KMS-11 (cell line): ENCODE results near the gene NSUN2.

ENCODE experiments used
- H2AFZ ChIP-seq: fragments of 200-600 bp; sonication (generic); 2 replicates; pipeline ENCODE4 v1.6.1; 2016; ENCODE audit warnings: antibody characterized with exemption, mixed run types, low read depth
- H3K27ac ChIP-seq: fragments of 200-600 bp; sonication (generic); 2 replicates; pipeline ENCODE4 v1.6.1; 2016; ENCODE audit warnings: mild to moderate bottlenecking, mixed run types
- H3K27me3 ChIP-seq: fragments of 200-600 bp; sonication (generic); 2 replicates; pipeline ENCODE4 v1.6.1; 2017; ENCODE audit warnings: mild to moderate bottlenecking, low read depth, mixed run types, moderate library complexity; ENCODE audit not compliant: insufficient read depth
- H3K36me3 ChIP-seq: fragments of 200-600 bp; sonication (generic); 2 replicates; pipeline ENCODE4 v1.6.1; 2017; ENCODE audit warnings: mild to moderate bottlenecking, mixed run types; ENCODE audit not compliant: insufficient read depth
- H3K4me1 ChIP-seq: fragments of 200-600 bp; sonication (generic); 2 replicates; pipeline ENCODE4 v1.6.1; 2016; ENCODE audit warnings: mild to moderate bottlenecking, low read depth, mixed run types; ENCODE audit not compliant: poor library complexity, severe bottlenecking
- H3K4me2 ChIP-seq: fragments of 200-600 bp; sonication (generic); 2 replicates; pipeline ENCODE4 v1.7.0; 2016; ENCODE audit warnings: mild to moderate bottlenecking, mixed run types
- H3K4me3 ChIP-seq: fragments of 200-600 bp; sonication (generic); IDR thresholded peaks from 2 replicates; pipeline ENCODE4 v1.6.1; 2017; ENCODE audit warnings: low read depth, low read length, mixed read lengths; ENCODE audit not compliant: insufficient read depth
- H3K79me2 ChIP-seq: fragments of 200-600 bp; sonication (generic); 2 replicates; pipeline ENCODE4 v1.6.1; 2016; ENCODE audit warnings: low read depth, mixed run types; ENCODE audit not compliant: insufficient read depth
- H3K9ac ChIP-seq: fragments of 200-600 bp; sonication (generic); 2 replicates; pipeline ENCODE4 v1.6.1; 2016; ENCODE audit warnings: mild to moderate bottlenecking, mixed run types
- H4K20me1 ChIP-seq: fragments of 200-600 bp; sonication (generic); 2 replicates; pipeline ENCODE4 v1.6.1; 2016; ENCODE audit warnings: mild to moderate bottlenecking, mixed run types; ENCODE audit not compliant: insufficient read depth
- CTCF ChIP-seq: fragments of 200-600 bp; sonication (generic); conservative IDR thresholded peaks from 2 replicates; pipeline ENCODE4 v1.6.1; 2017; ENCODE audit warnings: low read depth, mild to moderate bottlenecking, antibody characterized with exemption, low read length, moderate library complexity, mixed read lengths

The NSUN2 gene

DNA sequence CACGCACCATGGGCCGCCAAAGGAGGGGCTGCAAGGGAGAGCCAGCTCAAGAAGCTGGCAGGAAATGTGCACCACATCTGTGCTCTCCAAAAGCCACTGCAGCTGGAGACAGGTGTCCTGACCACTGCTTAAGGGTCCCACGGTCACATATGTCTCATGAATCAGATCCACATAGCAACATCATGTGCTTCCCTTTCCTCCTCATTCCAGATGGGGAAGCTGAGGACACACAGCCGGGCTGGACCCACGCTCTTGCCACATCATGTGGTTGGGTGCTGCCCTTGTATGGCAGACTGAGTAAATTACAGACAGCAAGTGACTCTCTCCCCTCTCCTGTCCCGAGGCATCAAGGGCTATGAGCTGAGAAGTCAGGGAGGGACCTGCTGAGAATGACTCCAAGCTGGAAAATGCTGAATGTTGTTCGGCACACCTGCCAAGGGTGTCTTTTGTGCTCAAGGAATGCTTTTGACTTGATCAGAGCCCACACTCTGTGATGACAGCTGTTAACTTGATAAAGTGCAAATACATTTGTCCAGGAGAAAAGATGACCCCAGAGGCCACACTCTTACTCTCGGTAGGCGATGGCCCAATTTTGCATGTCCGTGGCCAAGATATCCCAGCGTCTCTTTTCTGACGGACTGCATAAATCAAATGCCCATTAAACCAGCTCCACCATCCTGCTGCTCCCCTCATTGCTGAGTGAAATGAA, 58.2 kb downstream of the NSUN2 start:
- no peak for TF ChIP-seq CTCF
- Histone ChIP-seq H3K4me1 (peaks cover 7% of the 10 kb centered on the region), H2AFZ (no peak overlapping the region), H4K20me1 (no peaks in the 10 kb centered on the region), H3K27me3 (no peaks in the 10 kb centered on the region), H3K36me3 (no peaks in the 10 kb centered on the region), H3K27ac (no peak overlapping the region), H3K79me2 (no peaks in the 10 kb centered on the region), H3K4me2 (no peak overlapping the region), H3K9ac (no peak overlapping the region), H3K4me3 (no peak overlapping the region)

DNA sequence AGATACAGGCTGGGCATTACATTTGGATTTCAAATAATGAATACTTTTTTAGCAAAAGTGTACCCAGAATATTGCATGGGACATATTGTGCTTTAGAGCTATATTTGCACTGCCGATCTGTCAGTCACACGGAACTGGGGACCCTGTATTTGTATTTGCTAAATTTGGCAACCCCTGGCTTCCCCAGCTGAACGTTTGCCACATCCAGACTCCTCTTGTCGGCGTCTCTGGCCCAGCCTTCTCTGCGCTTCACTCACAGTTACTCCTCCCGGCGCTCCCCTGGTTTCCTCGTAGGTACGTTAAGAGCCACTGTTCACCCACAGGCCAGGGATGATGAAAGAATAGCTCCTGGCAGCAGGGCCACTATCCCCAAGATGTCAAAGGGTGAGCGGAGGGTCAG, 58.7 kb downstream of the NSUN2 start:
- Histone ChIP-seq H3K9ac (no peak overlapping the region), H3K4me1 (peaks cover 7% of the 10 kb centered on the region), H4K20me1 (no peaks in the 10 kb centered on the region), H2AFZ (no peak overlapping the region), H3K27me3 (no peaks in the 10 kb centered on the region), H3K79me2 (no peaks in the 10 kb centered on the region), H3K4me3 (no peak overlapping the region), H3K27ac (no peak overlapping the region), H3K4me2 (no peak overlapping the region), H3K36me3 (no peaks in the 10 kb centered on the region)
- TF ChIP-seq CTCF, result no peak

DNA sequence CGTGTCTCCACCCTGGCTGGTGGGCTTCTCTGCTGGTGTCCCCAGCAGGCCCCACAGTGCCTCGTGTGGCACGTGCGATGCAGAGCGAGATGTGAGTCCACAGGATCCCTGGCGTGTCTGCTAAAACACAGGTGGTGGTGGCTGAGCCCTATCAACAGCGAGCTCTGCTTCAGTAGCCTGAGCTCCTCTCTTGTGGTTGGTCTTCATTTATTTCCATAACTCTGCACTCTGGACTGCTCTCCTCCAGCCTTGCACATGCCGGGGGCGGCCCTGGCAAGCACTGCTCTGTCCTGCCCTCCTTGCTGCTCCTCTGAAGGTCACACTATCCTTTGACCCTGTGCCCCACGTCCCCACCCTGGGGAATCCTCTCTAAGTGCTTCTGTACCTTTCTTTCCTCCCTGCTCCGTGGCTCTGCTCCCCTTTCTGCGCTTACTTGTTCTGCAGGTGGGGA, 59.2 kb downstream of the NSUN2 start:
- no peak overlapping the region for H3K27ac ChIP-seq
- H2AFZ ChIP-seq, result no peak overlapping the region
- no peak overlapping the region for H3K9ac ChIP-seq
- no peaks in the 10 kb centered on the region for H3K36me3 ChIP-seq
- H3K4me1 ChIP-seq, result peaks cover 7% of the 10 kb centered on the region
- no peaks in the 10 kb centered on the region for H3K27me3 ChIP-seq
- no peak overlapping the region for H3K4me3 ChIP-seq
- no peaks in the 10 kb centered on the region for H4K20me1 ChIP-seq
- H3K4me2 ChIP-seq, result no peak overlapping the region
- no peak for TF ChIP-seq CTCF
- H3K79me2 ChIP-seq, result no peaks in the 10 kb centered on the region

DNA sequence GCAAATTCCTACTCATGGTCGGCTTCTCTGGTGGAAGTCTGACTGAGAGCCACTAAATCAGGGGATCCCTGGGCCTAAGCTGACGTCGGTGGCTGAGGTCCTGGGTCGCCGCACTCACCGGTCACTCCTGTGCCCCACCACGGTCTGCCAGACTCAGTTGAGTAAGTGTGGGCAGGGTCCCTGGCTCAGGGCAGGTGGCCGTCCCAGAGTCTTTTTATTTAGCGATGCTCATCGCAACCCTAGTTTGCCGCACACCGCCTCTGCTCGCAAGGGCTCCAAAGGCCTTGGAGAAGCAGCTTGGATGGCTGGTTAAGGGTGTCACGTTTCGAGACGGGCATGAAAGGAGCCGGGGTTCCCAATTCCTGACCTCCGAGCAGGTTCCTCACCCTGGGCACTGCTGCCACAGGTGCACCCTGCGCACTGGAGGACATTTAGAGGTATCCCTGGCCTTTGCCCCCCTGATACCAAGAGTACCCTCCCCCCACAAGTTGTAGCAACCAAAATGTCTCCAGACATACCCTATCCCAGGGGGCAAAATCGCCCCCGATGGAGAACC, 59.9 kb downstream of the NSUN2 start:
- Histone ChIP-seq H3K4me2 (no peak overlapping the region), H3K4me3 (no peak overlapping the region), H3K27me3 (no peaks in the 10 kb centered on the region), H2AFZ (no peak overlapping the region), H3K36me3 (no peaks in the 10 kb centered on the region), H3K27ac (no peak overlapping the region), H3K9ac (no peak overlapping the region), H3K79me2 (no peaks in the 10 kb centered on the region), H3K4me1 (peaks cover 7% of the 10 kb centered on the region), H4K20me1 (no peaks in the 10 kb centered on the region)
- TF ChIP-seq CTCF, result no peak
